Bone marrow (tissue), 2 donors: ENCODE data around the gene GPC3.

Source experiments
- DNase-seq, 2 donors: peaks; one replicate each; lab custom pipeline; 2025; lab: John Stamatoyannopoulos, UW

Gene GPC3

GRCh38 chrX:133840415-133840814 is 145.0 kb downstream of the GPC3 start:
- no peak for DNase-seq

GRCh38 chrX:133838761-133839676 is 146.4 kb downstream of the GPC3 start:
- no peak for DNase-seq

- no peak for DNase-seq
These were observed 148.3 kb downstream of the GPC3 start for GRCh38 chrX:133837091-133837490.

GRCh38 chrX:133836561-133836960 is 148.8 kb downstream of the GPC3 start:
- no peak for DNase-seq

- no peak for DNase-seq
These were observed 150.6 kb downstream of the GPC3 start for GRCh38 chrX:133834771-133835170.

- DNase-seq = no peak
These were observed 165.8 kb downstream of the GPC3 start for GRCh38 chrX:133819546-133819945.

- DNase-seq = no peak
These were observed 167.4 kb downstream of the GPC3 start for GRCh38 chrX:133818019-133818418.

GRCh38 chrX:133815496-133815895 is 169.9 kb downstream of the GPC3 start:
- no peak for DNase-seq

- DNase-seq = no peak
These were observed 171.4 kb downstream of the GPC3 start for GRCh38 chrX:133813971-133814370.

GRCh38 chrX:133812402-133812801 is 173.0 kb downstream of the GPC3 start:
- no peak for DNase-seq

- no peak for DNase-seq
These were observed 174.5 kb downstream of the GPC3 start for GRCh38 chrX:133810925-133811324.

- no peak for DNase-seq
These were observed 181.3 kb downstream of the GPC3 start for GRCh38 chrX:133804072-133804471.

- no peak for DNase-seq
These were observed 189.1 kb downstream of the GPC3 start for GRCh38 chrX:133796282-133796681.

GRCh38 chrX:133794126-133794525 is 191.3 kb downstream of the GPC3 start:
- no peak for DNase-seq

- DNase-seq = no peak
These were observed 191.8 kb downstream of the GPC3 start for GRCh38 chrX:133793626-133794025.

- DNase-seq = peak in 1 of 2 donors; percentile 1
These were observed 193.0 kb downstream of the GPC3 start for GRCh38 chrX:133792198-133792953.

GRCh38 chrX:133789829-133790228 is 195.6 kb downstream of the GPC3 start:
- DNase-seq = no peak

- DNase-seq = no peak
These were observed 199.0 kb downstream of the GPC3 start for GRCh38 chrX:133786382-133786781.

GRCh38 chrX:133783274-133783673 is 202.1 kb downstream of the GPC3 start:
- DNase-seq = no peak

- no peak for DNase-seq
These were observed 204.2 kb downstream of the GPC3 start for GRCh38 chrX:133781174-133781573.

- DNase-seq = no peak
These were observed 209.3 kb downstream of the GPC3 start for GRCh38 chrX:133776072-133776471.

GRCh38 chrX:133774807-133775206 is 210.6 kb downstream of the GPC3 start:
- no peak for DNase-seq

- no peak for DNase-seq
These were observed 214.2 kb downstream of the GPC3 start for GRCh38 chrX:133771086-133771646.
